Mesodermal cell (in vitro differentiated cells): ENCODE measurements around the gene RIPOR2.
A peak's percentile ranks its signal among the peaks of the same experiment; 100 is the strongest.

ENCODE experiments used
- H3K27ac ChIP-seq: 2 replicates; pipeline ENCODE4 v1.7.0; 2013; ENCODE audit warnings: mild to moderate bottlenecking, low read depth, low read length, moderate library complexity; ENCODE audit not compliant: severe bottlenecking
- H3K36me3 ChIP-seq: 2 replicates; pipeline ENCODE4 v1.7.1; 2013; ENCODE audit warnings: mild to moderate bottlenecking, low read length, moderate library complexity; ENCODE audit not compliant: control insufficient read depth, insufficient read depth
- H3K4me1 ChIP-seq: one replicate; pipeline ENCODE4 v1.7.1; 2013; ENCODE audit warnings: mild to moderate bottlenecking, low read length; ENCODE audit not compliant: insufficient read depth, control insufficient read depth, poor library complexity, severe bottlenecking
- H3K4me3 ChIP-seq: 2 replicates; pipeline ENCODE4 v1.7.0; 2013; ENCODE audit warnings: low read length, control low read depth, mild to moderate bottlenecking; ENCODE audit not compliant: insufficient read depth, poor library complexity, severe bottlenecking; ENCODE audit errors: extremely low read depth
- H3K9me3 ChIP-seq: 2 replicates; pipeline ENCODE4 v1.7.1; 2013; ENCODE audit warnings: mild to moderate bottlenecking, low read length, moderate library complexity; ENCODE audit not compliant: control insufficient read depth
- WGBS, 2 experiments: methylation state at CpG; one replicate each; pipeline ENCODE4 v1.1.5; 2013; ENCODE audit warnings: missing lambda C conversion rate in 2 of 2; ENCODE audit not compliant: insufficient coverage in 2 of 2; 5-methylcytosine and 5-hydroxymethylcytosine counted together

The RIPOR2 gene

GRCh38 chr6:24925661-24926060 lies 10.1 kb downstream of the RIPOR2 start:
- no peaks in the 10 kb centered on the region for H3K9me3 ChIP-seq
- no peak overlapping the region for H3K27ac ChIP-seq
- H3K36me3 ChIP-seq, result no peaks in the 10 kb centered on the region
- H3K4me3 ChIP-seq, result no peak overlapping the region
- peaks cover 26% of the 10 kb centered on the region for H3K4me1 ChIP-seq

- Histone ChIP-seq H3K4me3 (no peak overlapping the region), H3K4me1 (peaks cover 20% of the 10 kb centered on the region)
- WGBS, 2 experiments, result 92 to 100% methylated on average over 2 of the region's 2 CpGs
Observed at GRCh38 chr6:24924580-24925356, 11.0 kb downstream of the RIPOR2 start.

GRCh38 chr6:24923885-24924401 lies 11.8 kb downstream of the RIPOR2 start:
- H3K27ac ChIP-seq, result peak overlapping the region; percentile 71
- 16 to 25% methylated on average over 5 to 6 of the region's 8 CpGs for WGBS, 2 experiments
- no peaks in the 10 kb centered on the region for H3K9me3 ChIP-seq
- H3K36me3 ChIP-seq, result no peaks in the 10 kb centered on the region
- peaks cover 27% of the 10 kb centered on the region for H3K4me1 ChIP-seq
- no peak overlapping the region for H3K4me3 ChIP-seq

More at GRCh38 chr6:24924580-24925356, 11.0 kb downstream of the RIPOR2 start:
- Histone ChIP-seq H3K9me3 (no peaks in the 10 kb centered on the region), H3K36me3 (no peaks in the 10 kb centered on the region), H3K27ac (no peak overlapping the region)

GRCh38 chr6:24922814-24923213 lies 12.9 kb downstream of the RIPOR2 start:
- peaks cover 27% of the 10 kb centered on the region for H3K4me1 ChIP-seq
- H3K36me3 ChIP-seq, result no peaks in the 10 kb centered on the region
- no peaks in the 10 kb centered on the region for H3K9me3 ChIP-seq
- no peak overlapping the region for H3K4me3 ChIP-seq
- no peak overlapping the region for H3K27ac ChIP-seq
- WGBS, 2 experiments, result no CpG with 5 or more reads among the region's 2 CpGs

GRCh38 chr6:24922170-24922569 lies 13.6 kb downstream of the RIPOR2 start:
- Histone ChIP-seq H3K4me1 (peaks cover 26% of the 10 kb centered on the region), H3K4me3 (no peak overlapping the region), H3K27ac (no peak overlapping the region), H3K36me3 (no peaks in the 10 kb centered on the region), H3K9me3 (no peaks in the 10 kb centered on the region)
- 96 to 98% methylated on average over 3 to 4 of the region's 4 CpGs for WGBS, 2 experiments

- H3K27ac ChIP-seq, result no peak overlapping the region
- H3K4me1 ChIP-seq, result peaks cover 18% of the 10 kb centered on the region
- no peaks in the 10 kb centered on the region for H3K9me3 ChIP-seq
- H3K36me3 ChIP-seq, result no peaks in the 10 kb centered on the region
- no peak overlapping the region for H3K4me3 ChIP-seq
Observed at GRCh38 chr6:24920136-24920535, 15.6 kb downstream of the RIPOR2 start.

GRCh38 chr6:24919056-24919892 lies 16.5 kb downstream of the RIPOR2 start:
- H3K27ac ChIP-seq, result peak overlapping the region; percentile 45

DNA sequence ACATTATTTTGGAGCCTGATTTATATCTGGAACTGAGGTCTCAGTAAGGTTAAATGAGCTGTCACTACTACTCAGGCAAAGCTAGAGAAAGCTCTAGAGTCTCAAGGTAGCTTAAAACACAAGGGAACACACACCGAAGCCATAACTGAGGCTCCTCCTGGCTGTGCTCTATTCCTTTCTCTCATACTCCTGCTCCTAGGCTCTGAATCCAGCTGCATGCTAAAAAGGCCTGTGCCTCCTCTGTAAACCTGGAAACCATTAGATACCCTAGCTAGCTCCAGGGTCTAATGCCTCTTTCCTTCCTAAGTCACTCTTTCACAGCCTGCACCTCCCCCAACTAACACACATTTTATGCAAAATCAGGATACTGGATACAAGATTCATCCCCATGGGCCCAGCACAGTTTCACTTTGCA lies 17.1 kb downstream of the RIPOR2 start:
- H3K4me3 ChIP-seq, result no peak overlapping the region
- no peaks in the 10 kb centered on the region for H3K36me3 ChIP-seq
- H3K9me3 ChIP-seq, result no peaks in the 10 kb centered on the region
- peak overlapping the region; percentile 45 for H3K27ac ChIP-seq
- WGBS, 2 experiments, result 73 to 80% methylated on average over 1 of the region's 1 CpG
- peaks cover 16% of the 10 kb centered on the region for H3K4me1 ChIP-seq

More at GRCh38 chr6:24919056-24919892, 16.5 kb downstream of the RIPOR2 start:
- WGBS, 2 experiments, result 54 to 60% methylated on average over 7 of the region's 12 CpGs
- Histone ChIP-seq H3K9me3 (no peaks in the 10 kb centered on the region), H3K4me3 (no peak overlapping the region), H3K4me1 (peaks cover 16% of the 10 kb centered on the region), H3K36me3 (no peaks in the 10 kb centered on the region)

DNA sequence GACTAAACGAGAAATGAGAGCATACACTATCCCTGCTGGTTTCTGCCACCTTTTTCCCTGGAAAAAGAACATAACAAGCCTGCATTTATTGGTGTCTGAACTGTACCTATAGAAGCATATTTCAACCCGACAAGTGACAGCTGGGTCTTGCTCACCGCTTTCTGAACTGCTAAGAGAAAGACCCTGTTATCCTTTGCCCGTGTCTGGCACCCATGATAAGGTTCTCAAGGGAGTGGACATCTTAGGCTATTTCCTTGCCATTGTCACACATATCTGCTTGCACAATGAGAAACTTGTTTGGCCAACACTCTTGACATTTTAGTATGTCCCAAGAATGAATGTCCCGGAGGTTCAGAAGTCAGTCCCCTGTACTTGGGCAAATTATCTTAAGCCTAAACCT lies 19.3 kb downstream of the RIPOR2 start:
- no peak overlapping the region for H3K27ac ChIP-seq
- peaks cover 16% of the 10 kb centered on the region for H3K4me1 ChIP-seq
- no peak overlapping the region for H3K4me3 ChIP-seq
- no peaks in the 10 kb centered on the region for H3K9me3 ChIP-seq
- WGBS, 2 experiments, result 82 to 100% methylated on average over 4 of the region's 5 CpGs
- H3K36me3 ChIP-seq, result no peaks in the 10 kb centered on the region

GRCh38 chr6:24915641-24916040 lies 20.1 kb downstream of the RIPOR2 start:
- Histone ChIP-seq H3K4me1 (peaks cover 16% of the 10 kb centered on the region), H3K9me3 (no peaks in the 10 kb centered on the region), H3K4me3 (no peak overlapping the region), H3K27ac (no peak overlapping the region), H3K36me3 (no peaks in the 10 kb centered on the region)
- WGBS, 2 experiments, result 89 to 96% methylated on average over 5 of the region's 5 CpGs
